Nephron (organoid): ENCODE data around the gene MACROD2.

Experiments
- H3K27ac Mint-ChIP-seq, 3 experiments: 2 replicates each; pipeline ENCODE4 v1.8.0; 2020; ENCODE audit warnings: mixed read lengths in 3 of 3, mild to moderate bottlenecking in 2 of 3, moderate library complexity in 1 of 3
- H3K27me3 Mint-ChIP-seq: 2 replicates; pipeline ENCODE4 v1.8.0; 2021; ENCODE audit warnings: low read depth, mild to moderate bottlenecking, moderate library complexity, mixed read lengths
- H3K36me3 Mint-ChIP-seq: 2 replicates; pipeline ENCODE4 v1.8.0; 2020; ENCODE audit warnings: low read depth, mixed read lengths
- H3K4me1 Mint-ChIP-seq: 2 replicates; pipeline ENCODE4 v1.8.0; 2020; ENCODE audit warnings: mixed read lengths
- H3K4me3 Mint-ChIP-seq, 3 experiments: 2 replicates each; pipeline ENCODE4 v1.8.0; 2020; ENCODE audit warnings: mild to moderate bottlenecking in 3 of 3, mixed read lengths in 3 of 3, moderate library complexity in 2 of 3
- H3K9me3 Mint-ChIP-seq: 2 replicates; pipeline ENCODE4 v1.8.0; 2020; ENCODE audit warnings: mixed read lengths
- CTCF ChIP-seq, 3 experiments: fragments of 200-600 bp; sonication (generic); IDR thresholded peaks; one replicate each; pipeline ENCODE4 v1.5.0; 2021; ENCODE audit warnings: antibody characterized with exemption in 3 of 3; ENCODE audit not compliant: unreplicated experiment in 3 of 3

The MACROD2 gene

GRCh38 chr20:15220778-15221565 lies 1225.7 kb downstream of the MACROD2 start:
- Mint-ChIP-seq H3K27me3 (no peaks in the 10 kb centered on the region), H3K4me3 (no peak overlapping the region), H3K4me1 (peaks cover 3% of the 10 kb centered on the region), H3K9me3 (peaks cover 6% of the 10 kb centered on the region), H3K27ac (no peak overlapping the region), H3K36me3 (peaks cover 4% of the 10 kb centered on the region)
- TF ChIP-seq CTCF (IDR thresholded peaks at IDR 0.05; ENCODE audit: unreplicated experiment in 3 of 3), result no peak

GRCh38 chr20:15222502-15223330 lies 1227.4 kb downstream of the MACROD2 start:
- TF ChIP-seq CTCF (IDR thresholded peaks at IDR 0.05; ENCODE audit: unreplicated experiment in 3 of 3), result no peak
- Mint-ChIP-seq H3K4me3 (no peak overlapping the region), H3K4me1 (peaks cover 3% of the 10 kb centered on the region), H3K27me3 (no peaks in the 10 kb centered on the region), H3K9me3 (peaks cover 3% of the 10 kb centered on the region), H3K36me3 (no peaks in the 10 kb centered on the region), H3K27ac (no peak overlapping the region)

GRCh38 chr20:15224199-15224598 lies 1228.9 kb downstream of the MACROD2 start:
- no peaks in the 10 kb centered on the region for H3K4me1 Mint-ChIP-seq
- no peaks in the 10 kb centered on the region for H3K9me3 Mint-ChIP-seq
- no peaks in the 10 kb centered on the region for H3K27me3 Mint-ChIP-seq
- no peak overlapping the region for H3K27ac Mint-ChIP-seq
- no peak overlapping the region for H3K4me3 Mint-ChIP-seq
- H3K36me3 Mint-ChIP-seq, result no peaks in the 10 kb centered on the region
- no peak for TF ChIP-seq CTCF (IDR thresholded peaks at IDR 0.05; ENCODE audit: unreplicated experiment in 3 of 3)

GRCh38 chr20:15227102-15227501 lies 1231.8 kb downstream of the MACROD2 start:
- Mint-ChIP-seq H3K9me3 (peaks cover 7% of the 10 kb centered on the region), H3K27ac (no peak overlapping the region), H3K27me3 (no peaks in the 10 kb centered on the region), H3K4me1 (no peaks in the 10 kb centered on the region), H3K36me3 (peaks cover 8% of the 10 kb centered on the region), H3K4me3 (no peak overlapping the region)
- no peak for TF ChIP-seq CTCF (IDR thresholded peaks at IDR 0.05; ENCODE audit: unreplicated experiment in 3 of 3)

- H3K4me3 Mint-ChIP-seq, result no peak overlapping the region
- no peaks in the 10 kb centered on the region for H3K27me3 Mint-ChIP-seq
- H3K9me3 Mint-ChIP-seq, result peaks cover 7% of the 10 kb centered on the region
- H3K27ac Mint-ChIP-seq, result no peak overlapping the region
- no peak for TF ChIP-seq CTCF (IDR thresholded peaks at IDR 0.05; ENCODE audit: unreplicated experiment in 3 of 3)
- peaks cover 8% of the 10 kb centered on the region for H3K36me3 Mint-ChIP-seq
- H3K4me1 Mint-ChIP-seq, result no peaks in the 10 kb centered on the region
Observed at GRCh38 chr20:15232243-15232642, 1236.9 kb downstream of the MACROD2 start.
